ENCODE data around the gene ZNF579. TPM values are rescaled to one million over a fixed set of nuclear protein-coding genes. Genes with fewer than 3 reads are reported as not detected.

Gene ZNF579
- polyA plus RNA-seq, 2 of the 4 experiments (the other 2 are of a cell fraction): 6.5 to 16.2 TPM

DNA sequence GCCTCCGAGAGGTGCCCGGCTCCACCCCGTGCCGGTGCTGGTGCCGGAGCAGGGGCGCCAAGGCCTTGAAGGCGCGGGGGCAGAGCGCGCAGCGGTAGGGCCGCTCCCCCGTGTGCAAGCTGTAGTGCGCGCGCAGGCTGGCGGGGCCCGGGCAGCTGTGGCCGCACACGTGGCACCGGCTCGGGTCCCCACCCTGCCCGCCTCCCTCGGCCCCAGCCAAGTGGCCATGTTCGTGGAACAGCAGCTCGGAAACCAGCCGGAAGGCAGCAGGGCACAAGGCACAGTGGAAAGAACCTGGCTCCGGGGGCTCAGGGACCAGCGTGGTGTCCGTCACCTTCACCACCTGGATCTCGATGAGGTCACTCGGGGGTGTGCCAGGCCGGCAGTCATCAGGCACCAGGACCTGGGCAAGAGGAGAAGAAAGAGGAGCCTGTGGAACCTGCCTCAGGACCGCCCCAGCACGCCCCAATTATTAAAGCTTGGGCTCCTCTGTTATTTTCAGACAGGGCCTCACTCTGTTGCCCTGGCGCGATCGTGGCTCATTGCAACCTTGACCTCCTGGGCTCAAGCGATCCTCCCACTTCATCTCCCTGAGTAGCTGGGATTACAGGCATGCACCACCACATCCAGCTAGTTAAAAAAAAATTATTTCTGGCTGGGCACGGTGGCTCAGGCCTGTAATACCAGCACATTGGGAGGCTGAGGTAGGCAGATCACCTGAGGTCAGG lies 41.8 kb upstream of the ZNF579 start:
- no peak for FAIRE-seq
- TF ChIP-seq CHD4 (IDR thresholded peaks at IDR 0.05; ENCODE audit: borderline replicate concordance) (no peak), FOXS1 (CRISPR knock-in tag; IDR thresholded peaks at IDR 0.05) (no peak), MYC (IDR thresholded peaks at IDR 0.05; ENCODE audit: borderline replicate concordance, low read length) (no peak), CHD2 (IDR thresholded peaks at IDR 0.05; ENCODE audit: low read length, partially characterized antibody) (no peak), ELK1 (IDR thresholded peaks at IDR 0.05; ENCODE audit: low read depth, low read length) (no peak), REST (IDR thresholded peaks at IDR 0.05) (no peak), EHF (CRISPR knock-in tag; IDR thresholded peaks at IDR 0.05) (no peak), GATA3 (IDR thresholded peaks at IDR 0.05; ENCODE audit: borderline replicate concordance) (no peak), KDM5A (IDR thresholded peaks at IDR 0.05) (no peak)
- TF ChIP-seq, protein P1, sequence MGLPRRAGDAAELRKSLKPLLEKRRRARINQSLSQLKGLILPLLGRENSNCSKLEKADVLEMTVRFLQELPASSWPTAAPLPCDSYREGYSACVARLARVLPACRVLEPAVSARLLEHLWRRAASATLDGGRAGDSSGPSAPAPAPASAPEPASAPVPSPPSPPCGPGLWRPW (IDR thresholded peaks at IDR 0.05): no peak
- TF ChIP-seq, protein P2, sequence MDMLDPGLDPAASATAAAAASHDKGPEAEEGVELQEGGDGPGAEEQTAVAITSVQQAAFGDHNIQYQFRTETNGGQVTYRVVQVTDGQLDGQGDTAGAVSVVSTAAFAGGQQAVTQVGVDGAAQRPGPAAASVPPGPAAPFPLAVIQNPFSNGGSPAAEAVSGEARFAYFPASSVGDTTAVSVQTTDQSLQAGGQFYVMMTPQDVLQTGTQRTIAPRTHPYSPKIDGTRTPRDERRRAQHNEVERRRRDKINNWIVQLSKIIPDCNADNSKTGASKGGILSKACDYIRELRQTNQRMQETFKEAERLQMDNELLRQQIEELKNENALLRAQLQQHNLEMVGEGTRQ (IDR thresholded peaks at IDR 0.05): no peak
- Histone ChIP-seq H3K9me3 (no peaks in the 10 kb centered on the region), H3K4me1 (0 out of 3 replicates have a peak, but pooled peaks cover 7% of the 10 kb centered on the region), H3K4me3 (no peak overlapping the region), H3K4me2 (no peak overlapping the region), H3K27ac (no peak overlapping the region)
- ChIA-PET CTCF (interaction anchor here (1.6 to 24.9 kb wide), 5 partner anchors 10 to 155 kb away, joined by 4 to 363 read pairs (median 98); partner anchors contain the start of gene ZNF865), POLR2A (interaction anchor here (0.9 to 3.4 kb wide), 3 partner anchors 23 to 146 kb away, joined by 3 to 16 read pairs (median 5); partner anchors contain the start of genes FIZ1 and ZNF628)
- WGBS (ENCODE audit: missing lambda C conversion rate): 92% methylated on average over 36 of the region's 40 CpGs
- no peak for ATAC-seq
- DNase-seq (ENCODE audit: low read depth in 1 of 2, low spot score in 1 of 2): no peak

- DNase-seq (ENCODE audit: low read depth in 1 of 2, low spot score in 1 of 2) (no peak), ATAC-seq (no peak), FAIRE-seq (no peak)
- TF ChIP-seq REST (IDR thresholded peaks at IDR 0.05): no peak
- TF ChIP-seq, protein P3, sequence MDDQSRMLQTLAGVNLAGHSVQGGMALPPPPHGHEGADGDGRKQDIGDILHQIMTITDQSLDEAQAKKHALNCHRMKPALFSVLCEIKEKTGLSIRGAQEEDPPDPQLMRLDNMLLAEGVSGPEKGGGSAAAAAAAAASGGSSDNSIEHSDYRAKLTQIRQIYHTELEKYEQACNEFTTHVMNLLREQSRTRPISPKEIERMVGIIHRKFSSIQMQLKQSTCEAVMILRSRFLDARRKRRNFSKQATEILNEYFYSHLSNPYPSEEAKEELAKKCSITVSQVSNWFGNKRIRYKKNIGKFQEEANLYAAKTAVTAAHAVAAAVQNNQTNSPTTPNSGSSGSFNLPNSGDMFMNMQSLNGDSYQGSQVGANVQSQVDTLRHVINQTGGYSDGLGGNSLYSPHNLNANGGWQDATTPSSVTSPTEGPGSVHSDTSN (IDR thresholded peaks at IDR 0.05): no peak
- no peak for TF ChIP-seq CBX8 (IDR thresholded peaks at IDR 0.05)
- no peak for TF ChIP-seq CBX2 (IDR thresholded peaks at IDR 0.05; ENCODE audit: borderline replicate concordance, low read depth)
- TF ChIP-seq CEBPB (IDR thresholded peaks at IDR 0.05): no peak
- ChIA-PET CTCF (interaction anchor here (1.0 to 24.9 kb wide), 4 partner anchors 11 to 154 kb away, joined by 4 to 363 read pairs (median 123); partner anchors contain the start of gene ZNF865), POLR2A (no interaction called here)
- H3K4me1 ChIP-seq: 0 out of 3 replicates have a peak, but pooled peaks cover 7% of the 10 kb centered on the region
- H3K9me3 ChIP-seq: no peaks in the 10 kb centered on the region
- no peak overlapping the region for H3K4me3 ChIP-seq
- H3K27ac ChIP-seq: no peak overlapping the region
- 96% methylated on average over 48 of the region's 55 CpGs for WGBS (ENCODE audit: missing lambda C conversion rate)
- no peak overlapping the region for H3K4me2 ChIP-seq
Measured at GRCh38 chr19:55621673-55622231, 41.1 kb upstream of the ZNF579 start.

Measured in A549 (cell line).